SK-N-MC (cell line): ENCODE results near the gene ST6GAL1.
"Not testable (repeated sequence)": the region's sequence is repeated elsewhere in the genome, so short reads cannot be mapped to it uniquely, and the experiment has no call there.

Experiments used
- DNase-seq: peaks from one replicate; pipeline ENCODE4 v3.0.0-alpha.2; 2011; ENCODE audit warnings: low read depth, low spot score
- H3K27ac ChIP-seq: fragments of 200-600 bp; sonication (generic); 2 replicates; pipeline ENCODE4 v1.5.1; 2016; ENCODE audit warnings: mixed run types
- H3K36me3 ChIP-seq: fragments of 200-600 bp; sonication (generic); 2 replicates; pipeline ENCODE4 v1.6.1; 2017; ENCODE audit warnings: antibody characterized with exemption, low read length, mixed read lengths; ENCODE audit not compliant: insufficient read depth
- H3K4me3 ChIP-seq: fragments of 200-600 bp; sonication (generic); 2 replicates; pipeline ENCODE4 v1.5.1; 2016
- H3K9ac ChIP-seq: fragments of 200-600 bp; sonication (generic); 2 replicates; pipeline ENCODE4 v1.8.0; 2017; ENCODE audit warnings: mixed run types, mixed read lengths; ENCODE audit not compliant: insufficient read length
- H3K9me3 ChIP-seq: fragments of 200-600 bp; sonication (generic); 2 replicates; pipeline ENCODE4 v1.6.1; 2017; ENCODE audit warnings: low read depth, mild to moderate bottlenecking, antibody characterized with exemption, low read length, moderate library complexity, mixed read lengths
- EZH2 ChIP-seq: fragments of 200-600 bp; sonication (generic); IDR thresholded peaks from one replicate; pipeline ENCODE4 v1.6.1; 2017; ENCODE audit warnings: antibody characterized with exemption
- FOXP2 ChIP-seq: optimal IDR thresholded peaks from 2 replicates; pipeline ENCODE3; 2011; ENCODE audit warnings: mild to moderate bottlenecking, moderate library complexity; ENCODE audit not compliant: insufficient read depth; ENCODE audit errors: extremely low read length, control extremely low read depth
- POLR2AphosphoS5 ChIP-seq: IDR thresholded peaks from 2 replicates; pipeline ENCODE4 v1.6.1; 2012; ENCODE audit warnings: mild to moderate bottlenecking, low read depth, low read length, borderline replicate concordance

Gene ST6GAL1

GRCh38 chr3:187042874-187043458 lies 112.6 kb downstream of the ST6GAL1 start:
- H3K36me3 ChIP-seq: peaks cover 19% of the 10 kb centered on the region; the same call in 1 of the 2 replicates
- H3K4me3 ChIP-seq: no peak overlapping the region
- no peak overlapping the region for H3K27ac ChIP-seq
- H3K9me3 ChIP-seq: no peaks in the 10 kb centered on the region
- no peak overlapping the region for H3K9ac ChIP-seq
- DNase-seq: no peak
- TF ChIP-seq FOXP2: no peak
- TF ChIP-seq EZH2: no peak
- no peak for TF ChIP-seq POLR2AphosphoS5

GRCh38 chr3:187044206-187044605 lies 113.9 kb downstream of the ST6GAL1 start:
- H3K27ac ChIP-seq: peak overlapping the region; percentile 77
- no peak overlapping the region; the same call in 1 of the 2 replicates for H3K4me3 ChIP-seq
- no peaks in the 10 kb centered on the region for H3K9me3 ChIP-seq
- no peak for DNase-seq
- peaks cover 24% of the 10 kb centered on the region; the same call in 1 of the 2 replicates for H3K36me3 ChIP-seq
- no peak for TF ChIP-seq POLR2AphosphoS5
- no peak for TF ChIP-seq FOXP2
- TF ChIP-seq EZH2: no peak
- no peak overlapping the region for H3K9ac ChIP-seq

- TF ChIP-seq EZH2: no peak
- TF ChIP-seq FOXP2: no peak
- TF ChIP-seq POLR2AphosphoS5: no peak
- no peak overlapping the region for H3K9ac ChIP-seq
- H3K36me3 ChIP-seq: peaks cover 24% of the 10 kb centered on the region; the same call in 1 of the 2 replicates
- H3K4me3 ChIP-seq: peak overlapping the region; percentile 33; the same call in 1 of the 2 replicates
- peak overlapping the region; percentile 77 for H3K27ac ChIP-seq
- DNase-seq: peak; percentile 45
- no peaks in the 10 kb centered on the region for H3K9me3 ChIP-seq
Observed at GRCh38 chr3:187044867-187045552, 114.7 kb downstream of the ST6GAL1 start.

GRCh38 chr3:187046033-187046432 lies 115.7 kb downstream of the ST6GAL1 start:
- no peak overlapping the region for H3K27ac ChIP-seq
- no peak overlapping the region for H3K9ac ChIP-seq
- TF ChIP-seq FOXP2 (no peak), EZH2 (no peak), POLR2AphosphoS5 (no peak)
- H3K4me3 ChIP-seq: no peak overlapping the region
- H3K36me3 ChIP-seq: peaks cover 26% of the 10 kb centered on the region; the same call in 1 of the 2 replicates
- H3K9me3 ChIP-seq: no peaks in the 10 kb centered on the region
- DNase-seq: no peak

GRCh38 chr3:187049462-187050101 lies 119.3 kb downstream of the ST6GAL1 start:
- peaks cover 18% of the 10 kb centered on the region for H3K36me3 ChIP-seq
- no peak overlapping the region for H3K27ac ChIP-seq
- TF ChIP-seq EZH2 (no peak), POLR2AphosphoS5 (no peak), FOXP2 (no peak)
- no peak for DNase-seq
- H3K9me3 ChIP-seq: no peaks in the 10 kb centered on the region
- H3K4me3 ChIP-seq: no peak overlapping the region
- H3K9ac ChIP-seq: no peak overlapping the region

GRCh38 chr3:187051066-187051465 lies 120.7 kb downstream of the ST6GAL1 start:
- no peak for DNase-seq
- no peak overlapping the region for H3K4me3 ChIP-seq
- TF ChIP-seq EZH2: no peak
- TF ChIP-seq FOXP2: no peak
- no peak for TF ChIP-seq POLR2AphosphoS5
- no peak overlapping the region for H3K9ac ChIP-seq
- H3K27ac ChIP-seq: no peak overlapping the region
- H3K36me3 ChIP-seq: peaks cover 18% of the 10 kb centered on the region
- H3K9me3 ChIP-seq: no peaks in the 10 kb centered on the region

GRCh38 chr3:187051724-187052366 lies 121.5 kb downstream of the ST6GAL1 start:
- no peak for DNase-seq

GRCh38 chr3:187052427-187052826 lies 122.1 kb downstream of the ST6GAL1 start:
- not testable (repeated sequence) for H3K9me3 ChIP-seq, DNase-seq, H3K4me3 ChIP-seq, H3K27ac ChIP-seq, H3K9ac ChIP-seq
- H3K36me3 ChIP-seq: peaks cover 18% of the 10 kb centered on the region

More at GRCh38 chr3:187051724-187052366, 121.5 kb downstream of the ST6GAL1 start:
- TF ChIP-seq FOXP2 (no peak), POLR2AphosphoS5 (no peak), EZH2 (no peak)
- Histone ChIP-seq H3K9me3 (no peaks in the 10 kb centered on the region), H3K36me3 (peaks cover 18% of the 10 kb centered on the region), H3K9ac (no peak overlapping the region), H3K27ac (no peak overlapping the region), H3K4me3 (no peak overlapping the region)

- H3K9ac ChIP-seq, H3K9me3 ChIP-seq, H3K4me3 ChIP-seq, H3K27ac ChIP-seq, DNase-seq: not testable (repeated sequence)
- H3K36me3 ChIP-seq: peaks cover 27% of the 10 kb centered on the region
Observed at GRCh38 chr3:187054433-187054832, 124.1 kb downstream of the ST6GAL1 start.

GRCh38 chr3:187057803-187058202 lies 127.5 kb downstream of the ST6GAL1 start:
- not testable (repeated sequence) for H3K4me3 ChIP-seq, H3K9me3 ChIP-seq, H3K9ac ChIP-seq, DNase-seq, H3K27ac ChIP-seq
- H3K36me3 ChIP-seq: peaks cover 19% of the 10 kb centered on the region
